Activated naive CD8-positive, alpha-beta T cell treated with anti-CD3 and anti-CD28 coated beads for 36 hours (primary cell): ENCODE measurements around the gene HKDC1. TPM values are rescaled to one million over a fixed set of nuclear protein-coding genes. Genes with fewer than 3 reads are reported as not detected.
"Not testable (repeated sequence)": the region's sequence is repeated elsewhere in the genome, so short reads cannot be mapped to it uniquely, and the experiment has no call there.

Experiments used
- DNase-seq: peaks from one replicate; pipeline ENCODE4 v3.0.0; 2021
- H3K27ac Mint-ChIP-seq: one replicate; pipeline ENCODE4 v1.8.0; 2022; ENCODE audit warnings: mild to moderate bottlenecking, moderate library complexity, mixed read lengths
- H3K27me3 Mint-ChIP-seq: one replicate; pipeline ENCODE4 v1.8.0; 2022; ENCODE audit warnings: mild to moderate bottlenecking, mixed read lengths
- H3K36me3 Mint-ChIP-seq: one replicate; pipeline ENCODE4 v1.8.0; 2021; ENCODE audit warnings: mild to moderate bottlenecking, mixed read lengths
- H3K4me1 Mint-ChIP-seq: one replicate; pipeline ENCODE4 v1.8.0; 2021; ENCODE audit warnings: mixed read lengths
- H3K4me3 Mint-ChIP-seq: one replicate; pipeline ENCODE4 v1.8.0; 2022; ENCODE audit warnings: mild to moderate bottlenecking, moderate library complexity, mixed read lengths
- H3K9me3 Mint-ChIP-seq: one replicate; pipeline ENCODE4 v1.8.0; 2022; ENCODE audit warnings: mixed read lengths
- total RNA-seq, 2 experiments: library from RNA; stranded (reverse); gene quantifications; one replicate each; pipeline ENCODE4 v1.2.3, GENCODE V29; 2021

HKDC1 gene
- total RNA-seq, 2 experiments from 2014 or later = 0.28 TPM; not detected in 1

GRCh38 chr10:69275444-69275843 lies 55.3 kb downstream of the HKDC1 start:
- peaks cover 3% of the 10 kb centered on the region for H3K9me3 Mint-ChIP-seq
- no peak overlapping the region for H3K27ac Mint-ChIP-seq
- DNase-seq = no peak
- H3K4me1 Mint-ChIP-seq = peaks cover 5% of the 10 kb centered on the region
- no peaks in the 10 kb centered on the region for H3K27me3 Mint-ChIP-seq
- H3K36me3 Mint-ChIP-seq = no peaks in the 10 kb centered on the region
- no peak overlapping the region for H3K4me3 Mint-ChIP-seq

DNA sequence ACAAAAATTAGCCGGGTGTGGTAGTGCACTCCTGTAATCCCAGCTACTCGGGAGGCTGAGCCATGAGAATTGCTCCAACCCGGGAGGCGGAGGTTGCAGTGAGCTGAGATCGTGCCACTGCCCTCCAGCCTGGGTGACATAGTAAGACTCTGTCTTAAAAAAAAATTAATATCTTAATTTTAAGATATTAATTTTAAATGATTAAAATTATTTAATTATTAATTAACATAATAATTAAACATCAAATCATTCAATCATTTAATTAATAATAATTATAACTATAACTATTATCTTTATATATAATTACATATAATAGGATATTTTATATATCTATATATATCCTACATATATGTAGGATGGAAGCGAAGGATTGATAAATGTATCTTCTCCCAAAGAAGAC lies 56.4 kb downstream of the HKDC1 start:
- Mint-ChIP-seq H3K27ac (no peak overlapping the region), H3K9me3 (peaks cover 3% of the 10 kb centered on the region), H3K36me3 (no peaks in the 10 kb centered on the region), H3K27me3 (no peaks in the 10 kb centered on the region), H3K4me1 (no peaks in the 10 kb centered on the region), H3K4me3 (no peak overlapping the region)
- no peak for DNase-seq

DNA sequence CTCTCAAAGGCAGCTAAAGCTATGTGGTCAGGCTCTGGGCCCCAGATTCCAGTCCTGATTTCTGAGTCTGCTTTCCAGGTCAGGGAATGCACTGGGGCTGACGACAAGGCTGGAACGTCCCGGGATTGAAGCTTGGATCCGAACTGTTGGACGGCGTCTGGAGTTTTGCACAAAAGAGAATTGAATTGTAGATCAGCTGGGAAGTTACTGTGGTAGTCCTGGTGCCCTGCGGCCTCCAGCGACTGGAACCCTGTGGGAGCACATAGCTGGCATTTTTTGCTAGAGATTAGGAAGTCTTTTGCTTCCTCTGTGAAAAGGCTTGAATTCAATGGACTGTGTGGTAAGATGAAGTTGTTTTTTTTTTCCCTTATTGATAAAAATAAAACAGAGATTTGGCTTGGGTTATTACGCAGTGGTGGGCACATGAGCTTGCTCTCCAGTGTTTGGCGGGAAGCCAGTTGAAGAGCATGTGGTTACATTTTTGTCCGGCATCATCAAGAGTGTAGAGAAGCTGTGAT lies 58.4 kb downstream of the HKDC1 start, which contains the start of gene HK1:
Gene HK1 (plus strand): TSS at position 51 of the 518 bp plus-strand sequence.
- Mint-ChIP-seq H3K9me3 (no peaks in the 10 kb centered on the region), H3K27ac (no peak within 1 kb of the TSS), H3K36me3 (no peaks in the 10 kb centered on the region), H3K27me3 (no peaks in the 10 kb centered on the region), H3K4me1 (no peaks in the 10 kb centered on the region), H3K4me3 (no peak within 1 kb of the TSS)
- no peak for DNase-seq

DNA sequence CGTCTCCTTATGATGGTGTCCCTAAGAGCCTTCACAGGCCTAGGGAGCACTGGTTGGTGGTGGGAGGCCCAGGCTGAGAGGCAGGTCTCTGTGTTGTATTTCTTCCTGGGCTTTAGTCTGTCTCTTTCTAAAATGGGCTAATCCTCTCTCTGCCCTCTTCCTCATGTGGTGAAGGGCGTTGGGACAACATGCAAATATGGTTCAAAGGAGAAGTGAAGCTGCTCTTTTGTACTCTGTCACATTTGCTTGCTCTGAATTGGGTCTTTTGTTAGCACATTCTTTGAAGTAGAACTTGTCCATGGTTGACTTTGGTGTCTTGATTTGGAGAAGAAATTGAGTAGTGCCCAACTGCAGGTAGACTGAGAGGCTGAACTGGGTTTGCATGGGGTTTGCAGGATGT lies 59.0 kb downstream of the HKDC1 start:
- no peaks in the 10 kb centered on the region for H3K4me1 Mint-ChIP-seq
- no peaks in the 10 kb centered on the region for H3K27me3 Mint-ChIP-seq
- H3K36me3 Mint-ChIP-seq = no peaks in the 10 kb centered on the region
- no peak overlapping the region for H3K27ac Mint-ChIP-seq
- H3K9me3 Mint-ChIP-seq = no peaks in the 10 kb centered on the region
- no peak overlapping the region for H3K4me3 Mint-ChIP-seq
- DNase-seq = no peak

GRCh38 chr10:69281507-69282413 lies 61.6 kb downstream of the HKDC1 start:
- DNase-seq = no peak
- Mint-ChIP-seq H3K36me3 (no peaks in the 10 kb centered on the region), H3K27me3 (no peaks in the 10 kb centered on the region), H3K9me3 (no peaks in the 10 kb centered on the region), H3K4me1 (no peaks in the 10 kb centered on the region), H3K27ac (no peak overlapping the region), H3K4me3 (no peak overlapping the region)

DNA sequence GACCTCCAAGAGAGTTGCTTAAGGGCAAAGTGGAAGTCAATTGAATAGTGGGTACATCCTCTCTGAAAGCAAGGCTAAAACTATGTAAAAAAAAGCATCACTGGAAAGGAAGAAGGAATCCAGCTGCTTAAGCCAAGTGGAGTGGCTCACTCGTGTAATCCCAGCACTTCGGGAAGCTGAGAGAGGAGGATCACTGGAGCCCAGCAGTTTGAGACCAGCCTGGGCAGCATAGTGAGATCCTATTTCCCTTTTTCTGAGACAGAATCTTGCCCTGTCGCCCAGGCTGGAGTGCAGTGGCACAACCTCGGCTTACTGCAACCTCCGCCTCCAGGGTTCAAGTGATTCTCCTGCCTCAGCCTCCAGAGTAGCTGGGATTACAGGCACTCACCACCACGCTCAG lies 64.3 kb downstream of the HKDC1 start:
- not testable (repeated sequence) for H3K27ac Mint-ChIP-seq, H3K4me3 Mint-ChIP-seq, H3K27me3 Mint-ChIP-seq

GRCh38 chr10:69285699-69286098 lies 65.6 kb downstream of the HKDC1 start:
- Mint-ChIP-seq H3K4me1 (no peaks in the 10 kb centered on the region), H3K36me3 (no peaks in the 10 kb centered on the region), H3K27me3 (no peaks in the 10 kb centered on the region), H3K27ac (no peak overlapping the region), H3K4me3 (no peak overlapping the region), H3K9me3 (no peaks in the 10 kb centered on the region)
- DNase-seq = no peak

More for the DNA sequence above, 64.3 kb downstream of the HKDC1 start:
- not testable (repeated sequence) for H3K36me3 Mint-ChIP-seq, DNase-seq, H3K4me1 Mint-ChIP-seq, H3K9me3 Mint-ChIP-seq

DNA sequence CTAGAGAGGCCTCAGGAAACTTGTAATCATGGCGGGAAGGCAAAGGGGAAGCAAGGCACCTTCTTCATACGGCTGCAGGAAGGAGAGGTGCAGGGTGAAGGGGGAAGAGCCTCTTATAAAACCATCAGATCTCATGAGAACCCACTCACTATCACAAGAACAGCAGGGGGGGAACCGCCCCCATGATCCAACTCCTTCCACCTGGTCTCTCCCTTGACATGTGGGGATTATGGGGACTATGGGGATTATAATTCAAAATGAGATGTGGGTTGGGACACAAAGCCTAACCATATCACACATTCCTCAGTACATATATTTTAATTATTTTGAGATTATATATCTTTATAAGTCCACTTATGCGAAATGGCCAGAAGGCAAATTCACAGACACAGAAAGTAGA lies 67.0 kb downstream of the HKDC1 start:
- Mint-ChIP-seq H3K4me3 (no peak overlapping the region), H3K27ac (no peak overlapping the region), H3K4me1 (no peaks in the 10 kb centered on the region), H3K27me3 (no peaks in the 10 kb centered on the region), H3K36me3 (no peaks in the 10 kb centered on the region), H3K9me3 (no peaks in the 10 kb centered on the region)
- no peak for DNase-seq

- Mint-ChIP-seq H3K36me3 (no peaks in the 10 kb centered on the region), H3K27ac (no peak overlapping the region), H3K9me3 (no peaks in the 10 kb centered on the region), H3K4me1 (no peaks in the 10 kb centered on the region), H3K4me3 (no peak overlapping the region), H3K27me3 (no peaks in the 10 kb centered on the region)
- DNase-seq = no peak
These were observed 70.9 kb downstream of the HKDC1 start for GRCh38 chr10:69290993-69291392.

- H3K9me3 Mint-ChIP-seq = no peaks in the 10 kb centered on the region
- no peak overlapping the region for H3K4me3 Mint-ChIP-seq
- DNase-seq = no peak
- H3K27ac Mint-ChIP-seq = no peak overlapping the region
- no peaks in the 10 kb centered on the region for H3K4me1 Mint-ChIP-seq
- no peaks in the 10 kb centered on the region for H3K36me3 Mint-ChIP-seq
- no peaks in the 10 kb centered on the region for H3K27me3 Mint-ChIP-seq
These were observed 72.3 kb downstream of the HKDC1 start for GRCh38 chr10:69292459-69292858.

DNA sequence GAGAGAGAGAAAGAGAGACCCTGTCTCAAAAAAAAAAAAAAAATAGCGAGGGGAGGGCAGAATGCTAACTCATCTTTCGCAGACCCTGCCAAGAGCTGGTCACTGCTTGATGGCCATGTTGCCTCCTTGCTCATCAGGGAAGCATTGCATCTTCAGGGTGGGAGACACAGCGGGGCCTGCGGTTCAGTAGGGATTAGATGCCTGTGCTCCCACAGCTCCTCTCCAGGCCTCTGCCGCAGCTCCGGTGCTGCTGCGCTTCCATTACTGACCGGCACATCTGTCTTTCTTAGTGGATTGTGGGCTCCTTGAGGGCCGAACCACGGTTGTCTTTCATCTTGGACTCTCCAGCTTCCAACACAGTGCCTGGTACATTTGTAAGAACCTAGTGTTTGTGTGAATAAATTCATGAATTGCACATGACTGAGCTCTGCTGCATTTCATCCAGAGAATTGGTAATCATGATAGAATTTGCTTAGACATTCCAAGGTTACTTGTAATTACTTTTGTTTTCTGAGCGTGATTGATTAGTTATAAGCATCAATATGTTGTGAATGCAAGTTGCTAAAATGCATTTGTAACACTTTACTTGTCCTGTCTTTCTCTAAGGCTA lies 75.0 kb downstream of the HKDC1 start:
- Mint-ChIP-seq H3K27ac (peak overlapping the region; percentile 29), H3K4me3 (no peak overlapping the region), H3K36me3 (no peaks in the 10 kb centered on the region), H3K4me1 (no peaks in the 10 kb centered on the region), H3K27me3 (no peaks in the 10 kb centered on the region), H3K9me3 (no peaks in the 10 kb centered on the region)
- no peak for DNase-seq

DNA sequence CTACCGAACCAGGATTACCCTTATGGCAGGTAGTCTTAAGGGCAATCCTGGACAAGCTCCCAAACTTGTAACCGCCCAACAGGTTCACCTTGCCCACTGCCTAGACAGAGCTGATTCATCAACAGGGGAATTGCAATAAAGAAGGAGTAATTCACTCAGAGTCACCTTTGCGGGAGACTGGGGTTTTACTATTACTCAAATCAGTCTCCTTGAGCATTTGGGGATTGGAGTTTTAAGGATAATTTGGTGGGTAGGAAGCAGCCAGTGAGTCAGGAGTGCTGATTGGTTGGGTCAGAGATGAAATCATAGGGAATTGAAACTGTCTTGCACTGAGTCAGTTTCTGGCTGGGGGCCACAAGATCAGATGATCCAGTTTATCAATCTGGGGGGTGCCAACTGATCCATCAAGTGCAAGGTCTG lies 83.5 kb downstream of the HKDC1 start:
- no peaks in the 10 kb centered on the region for H3K36me3 Mint-ChIP-seq
- H3K27me3 Mint-ChIP-seq = no peaks in the 10 kb centered on the region
- peaks cover 3% of the 10 kb centered on the region for H3K4me1 Mint-ChIP-seq
- H3K4me3 Mint-ChIP-seq = no peak overlapping the region
- no peaks in the 10 kb centered on the region for H3K9me3 Mint-ChIP-seq
- no peak overlapping the region for H3K27ac Mint-ChIP-seq
- no peak for DNase-seq

GRCh38 chr10:69306421-69306820 lies 86.3 kb downstream of the HKDC1 start:
- Mint-ChIP-seq H3K4me3 (no peak overlapping the region), H3K9me3 (no peaks in the 10 kb centered on the region), H3K27me3 (no peaks in the 10 kb centered on the region), H3K27ac (no peak overlapping the region), H3K36me3 (no peaks in the 10 kb centered on the region), H3K4me1 (peaks cover 3% of the 10 kb centered on the region)
- no peak for DNase-seq

GRCh38 chr10:69307434-69307833 lies 87.3 kb downstream of the HKDC1 start:
- Mint-ChIP-seq H3K27me3 (no peaks in the 10 kb centered on the region), H3K4me3 (no peak overlapping the region), H3K27ac (no peak overlapping the region), H3K4me1 (peaks cover 3% of the 10 kb centered on the region), H3K36me3 (no peaks in the 10 kb centered on the region), H3K9me3 (no peaks in the 10 kb centered on the region)
- no peak for DNase-seq

- not testable (repeated sequence) for H3K9me3 Mint-ChIP-seq, DNase-seq, H3K4me1 Mint-ChIP-seq, H3K4me3 Mint-ChIP-seq, H3K27me3 Mint-ChIP-seq, H3K27ac Mint-ChIP-seq, H3K36me3 Mint-ChIP-seq
These were observed 88.2 kb downstream of the HKDC1 start for GRCh38 chr10:69308304-69308703.
